Endothelial cell of umbilical vein (primary cell): ENCODE measurements around the gene CRY1. TPM values are rescaled to one million over a fixed set of nuclear protein-coding genes. Genes with fewer than 3 reads are reported as not detected.

Experiments used
- BruUV-seq: library from RNA; stranded (reverse); fragments of 400-500 nt; replicated peaks from 2 replicates; lab custom pipeline; 2021; lab: Mats Ljungman, UMichigan
- CTCF ChIA-PET: fragments of 300-600, 350-600 bp; sonication (Branson Sonifier 250); formaldehyde crosslinking; loops from one replicate; lab custom pipeline; 2021; ENCODE audit warnings: antibody characterized with exemption, inconsistent platforms; lab: Charles Lee
- POLR2A ChIA-PET: fragments of 300-600, 350-600 bp; sonication (Branson Sonifier 250); formaldehyde crosslinking; loops from one replicate; lab custom pipeline; 2021; ENCODE audit warnings: antibody characterized with exemption, inconsistent platforms; lab: Charles Lee
- DNase-seq: peaks from one replicate; pipeline ENCODE4 v3.0.0-alpha.2; 2011; ENCODE audit warnings: low read depth, low spot score
- FAIRE-seq: peaks from 2 replicates; lab custom pipeline; 2011; peaks lifted over from hg19 to GRCh38; lab: Jason Lieb, UNC
- H2AFZ ChIP-seq: 2 replicates; pipeline ENCODE4 v1.6.0; 2012; ENCODE audit warnings: low read depth, low read length, control low read depth, inconsistent platforms
- H3K27ac ChIP-seq: 2 replicates; pipeline ENCODE4 v1.5.1; 2011; ENCODE audit warnings: low read depth, mild to moderate bottlenecking, control low read depth, low read length, moderate library complexity; ENCODE audit not compliant: insufficient read depth
- H3K27me3 ChIP-seq, 2 experiments: 2 replicates each; pipeline versions ENCODE4 v1.6.0 to v1.6.1; 2011; ENCODE audit warnings: low read length in 2 of 2, mixed read lengths in 1 of 2; ENCODE audit not compliant: control insufficient read depth in 2 of 2, insufficient read depth in 2 of 2
- H3K36me3 ChIP-seq, 2 experiments: 2 replicates in 1 of 2; 3 replicates in 1 of 2; pipeline ENCODE4 v1.5.1; 2011; ENCODE audit warnings: low read length in 2 of 2, mild to moderate bottlenecking in 1 of 2, moderate library complexity in 1 of 2; ENCODE audit not compliant: control insufficient read depth in 2 of 2, insufficient read depth in 2 of 2; ENCODE audit errors: extremely low read depth in 1 of 2
- H3K4me1 ChIP-seq: 3 replicates; pipeline ENCODE4 v1.5.1; 2011; ENCODE audit warnings: mild to moderate bottlenecking, low read length; ENCODE audit not compliant: control insufficient read depth, insufficient read depth; ENCODE audit errors: extremely low read depth
- H3K4me2 ChIP-seq: 2 replicates; pipeline ENCODE4 v1.6.1; 2011; ENCODE audit warnings: low read length, control low read depth, mixed read lengths; ENCODE audit not compliant: insufficient read depth
- H3K4me3 ChIP-seq, 3 experiments: fragments of 200-600 bp in 1 of 3; sonication (generic), shearing (Covaris generic) in 1 of 3; replicated peaks in 1 of 3; 2 replicates each; pipeline ENCODE4 v1.5.1; 2011 to 2016; ENCODE audit warnings: control low read depth in 3 of 3, low read length in 3 of 3, mild to moderate bottlenecking in 2 of 3, inconsistent platforms in 1 of 3, low read depth in 1 of 3, moderate library complexity in 1 of 3; ENCODE audit not compliant: insufficient read depth in 1 of 3
- H3K79me2 ChIP-seq: 2 replicates; pipeline ENCODE4 v1.6.0; 2012; ENCODE audit warnings: low read length, inconsistent platforms; ENCODE audit not compliant: control insufficient read depth, insufficient read depth
- H3K9ac ChIP-seq: replicated peaks from 2 replicates; pipeline ENCODE3; 2011; ENCODE audit warnings: low read length, control low read depth; ENCODE audit not compliant: insufficient read depth; ENCODE audit errors: extremely low read depth
- H3K9me1 ChIP-seq: replicated peaks from 3 replicates; pipeline ENCODE4 v1.6.0; 2011; ENCODE audit warnings: mild to moderate bottlenecking, low read length; ENCODE audit not compliant: control insufficient read depth, insufficient read depth; ENCODE audit errors: extremely low read depth
- H3K9me3 ChIP-seq: replicated peaks from 2 replicates; pipeline ENCODE4 v1.5.1; 2012; ENCODE audit warnings: low read length, inconsistent platforms; ENCODE audit not compliant: control insufficient read depth, insufficient read depth
- H4K20me1 ChIP-seq: replicated peaks from 2 replicates; pipeline ENCODE3; 2011; ENCODE audit warnings: mild to moderate bottlenecking, low read length; ENCODE audit not compliant: control insufficient read depth, insufficient read depth; ENCODE audit errors: extremely low read depth
- CTCF ChIP-seq, 2 donors: IDR thresholded peaks; 1 replicate in 1 of 2; 2 replicates in 1 of 2; pipeline ENCODE4 v1.5.1; 2011; ENCODE audit warnings: low read length in 2 of 2, mild to moderate bottlenecking in 2 of 2, moderate library complexity in 2 of 2, control low read depth in 1 of 2, inconsistent platforms in 1 of 2, low read depth in 1 of 2; ENCODE audit not compliant: insufficient read depth in 1 of 2; ENCODE audit errors: extremely low read depth in 1 of 2
- EZH2 ChIP-seq: IDR thresholded peaks from 2 replicates; pipeline ENCODE4 v1.6.1; 2012; ENCODE audit warnings: borderline replicate concordance, low read depth, mild to moderate bottlenecking, moderate library complexity, low read length, inconsistent platforms; ENCODE audit not compliant: severe bottlenecking
- FOS ChIP-seq: IDR thresholded peaks from 2 replicates; pipeline ENCODE4 v1.6.1; 2011; ENCODE audit warnings: mild to moderate bottlenecking, low read length, moderate library complexity, borderline replicate concordance; ENCODE audit not compliant: insufficient read depth
- GATA2 ChIP-seq: IDR thresholded peaks from 2 replicates; pipeline ENCODE4 v1.7.0; 2011; ENCODE audit warnings: low read depth, mild to moderate bottlenecking, moderate library complexity, mixed read lengths, low read length; ENCODE audit not compliant: insufficient read length, insufficient read depth
- JUN ChIP-seq: IDR thresholded peaks from 2 replicates; pipeline ENCODE4 v1.6.1; 2011; ENCODE audit warnings: borderline replicate concordance, low read depth; ENCODE audit not compliant: insufficient read length, insufficient read depth
- MAX ChIP-seq: IDR thresholded peaks from 2 replicates; pipeline ENCODE4 v1.6.1; 2011; ENCODE audit not compliant: insufficient read depth, insufficient read length
- MYC ChIP-seq: IDR thresholded peaks from one replicate; pipeline ENCODE4 v1.6.1; 2011; ENCODE audit warnings: mild to moderate bottlenecking, low read depth, low read length
- POLR2A ChIP-seq: IDR thresholded peaks from 2 replicates; pipeline ENCODE4 v1.6.1; 2012; ENCODE audit warnings: low read depth, mild to moderate bottlenecking, control low read depth, low read length
- POLR2AphosphoS5 ChIP-seq: IDR thresholded peaks from 2 replicates; pipeline ENCODE4 v1.6.1; 2012; ENCODE audit warnings: low read depth, mild to moderate bottlenecking, control low read depth, low read length, moderate library complexity; ENCODE audit not compliant: insufficient read depth
- dilution Hi-C: fragments of 300-500 bp; cut with MboI; formaldehyde crosslinking; loops from one replicate; pipeline ENCODE4 v1.15.0; 2019; ENCODE audit warnings: low sequenced_read_pairs; ENCODE audit not compliant: extremely low pct_ligation_motif_present
- intact Hi-C: fragments of 100-400 bp; cut with micrococcal nuclease; formaldehyde crosslinking; loops from one replicate; pipeline ENCODE4 v1.10.0; 2022
- polyA plus RNA-seq, 4 experiments: library from polyadenylated mRNA; depleted of rRNA in 3 of 4; stranded (reverse) in 3 of 4; unstranded in 1 of 4; fragments of >200 nt; gene quantifications; 2 replicates each; pipeline versions ENCODE4 v1.2.1 to v1.2.3, GENCODE V29; 2011 to 2012; ENCODE audit warnings: missing spikeins in 1 of 4
- total RNA-seq: library from RNA; stranded (reverse); gene quantifications from 2 replicates; pipeline ENCODE4 v1.2.3, GENCODE V29; 2021

Gene CRY1
- total and polyA plus RNA-seq, 2 donors (not counting 3 experiments of a cell fraction or from before 2014, with no cell fraction given): 11.4 to 21.0 TPM

- FAIRE-seq: no peak
These were observed 21.8 kb upstream of the CRY1 start for GRCh38 chr12:107115119-107115518.

More at GRCh38 chr12:107115119-107115518, 21.8 kb upstream of the CRY1 start:
- Histone ChIP-seq H3K4me2 (no peak overlapping the region), H3K27ac (no peak overlapping the region), H3K4me3 (no peak overlapping the region), H3K9me1 (no peaks in the 10 kb centered on the region), H3K36me3 (no peaks in the 10 kb centered on the region), H3K27me3 (peaks cover 16 to 19% of the 10 kb centered on the region in 2 experiments), H3K4me1 (no peaks in the 10 kb centered on the region), H4K20me1 (no peaks in the 10 kb centered on the region), H3K9ac (no peak overlapping the region), H3K9me3 (no peaks in the 10 kb centered on the region), H3K79me2 (no peaks in the 10 kb centered on the region), H2AFZ (no peak overlapping the region)
- ChIA-PET CTCF (interaction anchor here (0.6 to 3.6 kb wide), 5 partner anchors 10 to 23 kb away, joined by 3 to 18 read pairs (median 3); no protein-coding TSS in a partner anchor), POLR2A (no interaction called here)
- TF ChIP-seq MYC (no peak), POLR2A (no peak), MAX (no peak), CTCF (IDR thresholded peaks at IDR 0.05; ENCODE audit: extremely low read depth in 1 of 2, insufficient read depth in 1 of 2, low read depth in 1 of 2, low read length in 2 of 2) (no peak), EZH2 (no peak), GATA2 (no peak), JUN (no peak), POLR2AphosphoS5 (no peak), FOS (no peak)
- no peak for DNase-seq
- no TSS peak for BruUV-seq
- intact Hi-C loops: no loop called here
- dilution Hi-C loops: no loop called here
